Measurements from ENCODE around the gene SLC6A3.

Gene SLC6A3

DNA sequence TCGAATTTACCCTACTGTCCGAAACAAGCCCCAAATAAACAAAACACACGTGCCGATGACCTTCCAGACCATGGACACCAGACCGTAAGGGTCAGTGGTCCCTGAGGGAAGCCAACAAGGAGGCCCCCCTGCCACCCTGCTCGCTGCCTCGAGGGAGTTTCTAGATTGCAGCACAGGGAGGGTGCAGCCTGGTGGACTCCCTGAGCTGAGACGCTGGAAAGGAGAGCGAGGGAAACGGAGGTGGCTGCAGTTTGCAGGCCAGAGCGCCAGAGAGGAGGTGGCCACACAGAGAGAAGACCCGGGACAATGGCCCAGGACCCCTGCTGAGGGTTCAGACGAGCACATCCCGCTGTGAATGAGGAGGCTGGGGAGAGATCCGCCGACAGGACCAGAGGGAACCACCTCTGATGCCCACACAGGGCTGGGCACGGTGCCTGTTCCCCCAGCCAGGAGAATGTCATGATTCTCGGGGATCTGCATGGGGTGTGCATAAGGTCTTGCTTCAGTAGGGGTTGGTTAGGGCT is 48.9 kb downstream of the SLC6A3 start:
- no peak overlapping the region for H3K9ac ChIP-seq

DNA sequence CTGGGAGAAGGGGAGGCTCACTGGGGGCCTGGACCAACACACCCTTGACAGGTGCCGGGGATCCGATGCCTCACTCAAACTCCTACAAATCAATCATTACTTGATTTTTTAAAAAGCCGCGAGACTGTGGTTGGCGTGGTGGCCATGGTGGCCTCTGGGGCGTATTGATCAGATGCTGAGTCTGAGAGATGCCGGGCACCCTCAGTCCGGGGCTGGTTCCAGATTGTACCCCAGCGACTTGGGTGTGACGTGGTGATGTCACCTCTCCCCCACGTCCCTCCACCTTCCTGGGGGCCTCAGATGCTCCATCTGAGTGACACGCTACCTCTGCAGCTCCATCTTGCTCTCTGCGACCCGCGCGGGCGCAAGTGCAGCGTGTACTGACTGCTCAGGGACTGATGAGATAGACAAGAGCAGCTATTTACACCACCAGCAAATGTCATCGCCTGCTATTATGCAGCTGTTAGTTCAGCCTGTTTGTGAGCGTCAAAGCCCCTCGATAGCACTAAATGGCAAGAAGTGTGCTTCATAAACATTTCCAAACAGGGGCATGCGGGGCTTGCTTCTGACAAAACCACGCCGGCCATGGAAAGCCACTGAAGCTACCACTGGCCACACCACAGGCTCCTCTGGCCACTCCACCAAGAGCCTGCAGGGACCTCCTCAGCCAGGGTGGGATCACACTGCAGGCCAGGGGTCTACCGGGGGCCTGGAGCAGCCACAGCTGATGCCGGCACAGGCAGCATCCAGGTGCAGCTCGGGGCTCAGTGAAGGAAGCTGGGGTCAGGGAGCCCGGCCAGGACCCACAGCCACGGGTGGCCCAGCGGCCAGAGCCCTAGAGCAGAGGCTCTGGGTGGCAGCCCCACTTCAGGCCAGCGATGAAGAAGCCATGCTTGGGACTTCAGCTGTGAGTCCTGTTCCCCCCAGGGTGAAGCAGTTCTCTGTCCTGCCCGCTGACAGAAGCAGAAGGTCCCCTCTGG is 50.1 kb downstream of the SLC6A3 start:
- Histone ChIP-seq H2AFZ (no peak overlapping the region), H3K79me2 (no peaks in the 10 kb centered on the region), H3K4me1 (peaks cover 4% of the 10 kb centered on the region), H3K9me3 (ENCODE audit: control insufficient read depth, low read length) (no peaks in the 10 kb centered on the region), H3K4me3 (ENCODE audit: low read depth, low read length) (no peak overlapping the region), H3K27ac (no peak overlapping the region), H3K27me3 (ENCODE audit: control insufficient read depth, insufficient read depth, low read length) (peaks cover 6% of the 10 kb centered on the region), H3K9ac (no peak overlapping the region), H3K4me2 (ENCODE audit: low read length) (no peak overlapping the region), H3K36me3 (ENCODE audit: control insufficient read depth, insufficient read depth, low read length) (no peaks in the 10 kb centered on the region)
- TF ChIP-seq, protein P1, sequence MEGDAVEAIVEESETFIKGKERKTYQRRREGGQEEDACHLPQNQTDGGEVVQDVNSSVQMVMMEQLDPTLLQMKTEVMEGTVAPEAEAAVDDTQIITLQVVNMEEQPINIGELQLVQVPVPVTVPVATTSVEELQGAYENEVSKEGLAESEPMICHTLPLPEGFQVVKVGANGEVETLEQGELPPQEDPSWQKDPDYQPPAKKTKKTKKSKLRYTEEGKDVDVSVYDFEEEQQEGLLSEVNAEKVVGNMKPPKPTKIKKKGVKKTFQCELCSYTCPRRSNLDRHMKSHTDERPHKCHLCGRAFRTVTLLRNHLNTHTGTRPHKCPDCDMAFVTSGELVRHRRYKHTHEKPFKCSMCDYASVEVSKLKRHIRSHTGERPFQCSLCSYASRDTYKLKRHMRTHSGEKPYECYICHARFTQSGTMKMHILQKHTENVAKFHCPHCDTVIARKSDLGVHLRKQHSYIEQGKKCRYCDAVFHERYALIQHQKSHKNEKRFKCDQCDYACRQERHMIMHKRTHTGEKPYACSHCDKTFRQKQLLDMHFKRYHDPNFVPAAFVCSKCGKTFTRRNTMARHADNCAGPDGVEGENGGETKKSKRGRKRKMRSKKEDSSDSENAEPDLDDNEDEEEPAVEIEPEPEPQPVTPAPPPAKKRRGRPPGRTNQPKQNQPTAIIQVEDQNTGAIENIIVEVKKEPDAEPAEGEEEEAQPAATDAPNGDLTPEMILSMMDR (IDR thresholded peaks at IDR 0.05) = no peak

More for the DNA sequence above, 48.9 kb downstream of the SLC6A3 start:
- peaks cover 6% of the 10 kb centered on the region for H3K27me3 ChIP-seq (ENCODE audit: control insufficient read depth, insufficient read depth, low read length)
- no peaks in the 10 kb centered on the region for H3K9me3 ChIP-seq (ENCODE audit: control insufficient read depth, low read length)
- no peak overlapping the region for H3K4me3 ChIP-seq (ENCODE audit: low read depth, low read length)
- H3K79me2 ChIP-seq = no peaks in the 10 kb centered on the region
- no peaks in the 10 kb centered on the region for H3K36me3 ChIP-seq (ENCODE audit: control insufficient read depth, insufficient read depth, low read length)
- TF ChIP-seq, protein P1 (IDR thresholded peaks at IDR 0.05) = no peak
- peak overlapping the region; percentile 35 for H3K4me2 ChIP-seq (ENCODE audit: low read length)
- no peak overlapping the region for H3K27ac ChIP-seq
- H2AFZ ChIP-seq = peak overlapping the region; percentile 57
- H3K4me1 ChIP-seq = peaks cover 4% of the 10 kb centered on the region

DNA sequence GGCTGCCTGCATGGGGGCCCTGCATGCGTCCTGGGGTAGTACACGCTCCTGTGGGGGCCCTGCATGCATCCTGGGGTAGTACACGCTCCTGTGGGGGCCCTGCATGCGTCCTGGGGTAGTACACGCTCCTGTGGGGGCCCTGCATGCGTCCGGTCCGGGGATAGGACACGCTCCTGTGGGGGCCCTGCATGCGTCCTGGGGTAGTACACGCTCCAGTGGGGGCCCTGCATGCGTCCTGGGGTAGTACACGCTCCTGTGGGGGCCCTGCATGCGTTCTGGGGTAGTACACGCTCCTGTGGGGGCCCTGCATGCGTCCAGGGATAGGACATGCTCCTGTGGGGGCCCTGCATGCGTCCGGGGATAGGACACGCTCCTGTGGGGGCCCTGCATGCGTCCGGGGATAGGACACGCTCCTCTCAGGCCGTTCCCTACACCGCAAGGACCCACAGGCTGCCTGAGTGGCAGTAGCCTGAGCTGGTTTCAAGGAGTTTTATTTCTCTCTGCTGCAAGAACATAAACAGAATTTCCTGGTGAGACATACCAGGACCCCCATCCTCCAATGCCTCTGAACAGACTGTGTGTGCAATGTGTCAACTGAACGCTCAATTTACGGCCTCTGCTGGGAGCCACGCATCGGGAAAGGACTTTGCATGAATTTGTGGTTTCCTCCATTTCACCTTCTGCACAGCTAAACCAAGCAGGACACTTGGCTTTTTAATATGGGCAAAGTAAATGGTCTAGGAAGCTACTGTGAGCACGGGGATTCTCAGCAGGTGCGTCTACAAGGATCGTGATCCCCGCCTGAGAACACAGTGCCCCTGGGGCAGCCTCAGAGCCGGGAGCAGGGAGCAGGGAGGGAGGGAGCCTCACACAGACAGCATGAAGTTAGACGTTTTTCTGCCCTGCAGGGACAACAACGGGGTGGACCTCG is 51.4 kb downstream of the SLC6A3 start:
- no peak overlapping the region for H3K4me2 ChIP-seq (ENCODE audit: low read length)
- TF ChIP-seq, protein P1 (IDR thresholded peaks at IDR 0.05) = no peak
- H3K79me2 ChIP-seq = no peaks in the 10 kb centered on the region
- H3K9ac ChIP-seq = no peak overlapping the region
- no peak overlapping the region for H2AFZ ChIP-seq
- peaks cover 4% of the 10 kb centered on the region for H3K4me1 ChIP-seq
- no peaks in the 10 kb centered on the region for H3K36me3 ChIP-seq (ENCODE audit: control insufficient read depth, insufficient read depth, low read length)
- H3K27ac ChIP-seq = no peak overlapping the region
- H3K4me3 ChIP-seq (ENCODE audit: low read depth, low read length) = no peak overlapping the region
- peaks cover 6% of the 10 kb centered on the region for H3K27me3 ChIP-seq (ENCODE audit: control insufficient read depth, insufficient read depth, low read length)
- H3K9me3 ChIP-seq (ENCODE audit: control insufficient read depth, low read length) = no peaks in the 10 kb centered on the region

GRCh38 chr5:1392801-1393565 is 52.3 kb downstream of the SLC6A3 start:
- no peak overlapping the region for H3K4me2 ChIP-seq (ENCODE audit: low read length)
- no peak overlapping the region for H3K27ac ChIP-seq
- H3K79me2 ChIP-seq = no peaks in the 10 kb centered on the region
- peaks cover 4% of the 10 kb centered on the region for H3K4me1 ChIP-seq
- peaks cover 6% of the 10 kb centered on the region for H3K27me3 ChIP-seq (ENCODE audit: control insufficient read depth, insufficient read depth, low read length)
- no peaks in the 10 kb centered on the region for H3K9me3 ChIP-seq (ENCODE audit: control insufficient read depth, low read length)
- no peak overlapping the region for H2AFZ ChIP-seq
- H3K36me3 ChIP-seq (ENCODE audit: control insufficient read depth, insufficient read depth, low read length) = no peaks in the 10 kb centered on the region
- TF ChIP-seq, protein P1 (IDR thresholded peaks at IDR 0.05) = no peak
- H3K9ac ChIP-seq = no peak overlapping the region
- H3K4me3 ChIP-seq (ENCODE audit: low read depth, low read length) = no peak overlapping the region

All from parathyroid adenoma (tissue), 2 donors.